Dedifferentiated amniotic fluid mesenchymal stem cell (primary cell): ENCODE results near the gene KRTAP1-3.
"Not testable (repeated sequence)": the region's sequence is repeated elsewhere in the genome, so short reads cannot be mapped to it uniquely, and the experiment has no call there.

Experiments used
- DNase-seq: peaks from one replicate; pipeline ENCODE4 v3.0.0-alpha.2; 2016; ENCODE audit errors: extremely low spot score

The KRTAP1-3 gene

DNA sequence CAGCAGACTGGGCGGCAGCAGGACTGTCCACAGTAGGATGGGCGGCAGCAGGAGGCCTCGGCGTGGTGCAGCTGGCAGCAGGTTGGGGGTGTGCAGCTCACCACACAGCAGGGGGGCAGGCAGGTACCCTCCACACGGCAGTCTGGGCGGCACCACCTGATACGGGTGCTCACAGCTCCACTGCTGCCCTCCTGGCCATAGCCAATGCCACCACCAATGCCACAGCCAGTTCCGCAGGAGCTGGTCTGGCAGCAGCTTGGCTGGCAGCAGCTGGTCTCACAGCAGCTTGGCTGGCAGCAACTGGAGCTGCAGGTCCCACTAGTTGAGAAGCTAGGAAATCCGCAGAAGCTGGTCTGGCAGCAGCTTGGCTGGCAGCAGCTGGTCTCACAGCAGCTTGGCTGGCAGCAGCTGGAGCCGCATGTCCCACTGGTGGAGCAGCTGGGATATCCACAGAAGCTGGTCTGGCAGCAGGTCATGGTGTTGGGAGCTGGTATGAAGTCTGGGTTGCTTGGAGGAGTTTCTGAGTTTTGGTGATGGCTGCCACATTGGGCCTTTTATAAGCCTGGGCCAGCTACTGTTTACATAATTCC is at the start of gene KRTAP1-3:
Gene KRTAP1-3 (minus strand): TSS at position 529 of the 590 bp plus-strand sequence. CDS start 53 bp downstream, at position 476.
- not testable (repeated sequence) for DNase-seq

GRCh38 chr17:41084100-41084856 is 49.6 kb upstream of the KRTAP1-3 start, which contains the start of gene KRTAP4-7:
Gene KRTAP4-7, plus strand, starts transcription at chr17:41084150. Its CDS starts 57 bp downstream, at chr17:41084207.
- not testable (repeated sequence) for DNase-seq

DNA sequence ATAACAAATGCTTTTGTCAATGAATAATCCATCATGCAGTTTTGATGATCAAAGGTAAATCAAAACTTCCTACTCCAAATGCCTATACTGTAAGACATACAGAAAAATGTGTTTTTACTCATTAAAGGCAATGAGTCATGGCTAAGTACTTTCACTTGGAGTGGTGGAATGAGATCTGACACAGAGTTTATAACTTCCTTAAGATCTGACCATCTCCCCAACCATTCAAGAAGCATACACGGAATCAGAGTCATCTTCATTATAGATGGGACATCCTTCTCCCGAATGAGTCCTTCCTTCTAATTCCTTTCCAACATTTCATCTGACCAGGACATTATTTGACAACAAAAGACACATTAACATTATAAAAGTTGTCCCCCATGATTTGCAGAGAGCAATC is 48.8 kb upstream of the KRTAP1-3 start:
- not testable (repeated sequence) for DNase-seq

- DNase-seq, result no peak
These were observed 48.0 kb upstream of the KRTAP1-3 start for GRCh38 chr17:41082626-41083025.

GRCh38 chr17:41076788-41077187 is 42.1 kb upstream of the KRTAP1-3 start:
- no peak for DNase-seq

- DNase-seq, result no peak
These were observed 39.0 kb upstream of the KRTAP1-3 start for GRCh38 chr17:41073676-41074075.

- DNase-seq, result no peak
These were observed 37.1 kb upstream of the KRTAP1-3 start for GRCh38 chr17:41071606-41072360.

DNA sequence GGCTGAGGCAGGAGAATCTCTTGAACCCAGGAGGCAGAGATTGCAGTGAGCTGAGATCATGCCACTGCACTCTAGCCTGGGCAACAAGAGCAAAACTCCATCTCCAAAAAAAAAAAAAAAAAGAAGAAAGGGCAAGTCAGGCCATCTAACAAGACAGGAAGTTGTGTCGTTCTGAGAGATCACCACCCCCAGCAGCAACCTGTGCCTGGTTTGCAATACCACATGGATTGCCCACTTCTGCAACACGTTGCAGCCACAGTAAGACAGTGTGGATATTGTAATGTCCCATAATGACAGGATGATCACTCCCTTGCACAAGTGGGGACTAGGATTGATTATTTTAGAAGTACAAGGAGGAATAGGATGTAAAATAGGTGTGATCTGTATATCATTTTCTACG is 34.4 kb upstream of the KRTAP1-3 start:
- DNase-seq, result no peak

DNA sequence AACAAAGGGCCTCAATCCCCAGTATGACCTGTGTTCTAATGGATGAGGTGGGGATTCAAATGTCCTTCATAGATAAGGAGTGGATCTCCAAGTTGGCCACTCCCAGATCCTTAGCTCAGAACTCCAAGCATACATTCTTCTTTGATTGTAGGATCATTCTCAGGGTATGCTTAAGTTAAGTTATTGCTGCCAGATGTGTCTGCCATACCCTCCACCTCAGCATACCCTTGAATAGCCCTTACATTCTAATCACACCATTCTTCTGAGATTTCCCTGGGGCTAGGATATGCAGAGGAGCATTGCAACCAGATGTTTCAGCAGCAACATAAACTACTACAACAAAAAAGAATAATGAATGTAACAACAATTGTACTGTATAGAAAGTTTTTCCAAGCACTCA is 32.6 kb upstream of the KRTAP1-3 start:
- DNase-seq, result peak; percentile 58

DNA sequence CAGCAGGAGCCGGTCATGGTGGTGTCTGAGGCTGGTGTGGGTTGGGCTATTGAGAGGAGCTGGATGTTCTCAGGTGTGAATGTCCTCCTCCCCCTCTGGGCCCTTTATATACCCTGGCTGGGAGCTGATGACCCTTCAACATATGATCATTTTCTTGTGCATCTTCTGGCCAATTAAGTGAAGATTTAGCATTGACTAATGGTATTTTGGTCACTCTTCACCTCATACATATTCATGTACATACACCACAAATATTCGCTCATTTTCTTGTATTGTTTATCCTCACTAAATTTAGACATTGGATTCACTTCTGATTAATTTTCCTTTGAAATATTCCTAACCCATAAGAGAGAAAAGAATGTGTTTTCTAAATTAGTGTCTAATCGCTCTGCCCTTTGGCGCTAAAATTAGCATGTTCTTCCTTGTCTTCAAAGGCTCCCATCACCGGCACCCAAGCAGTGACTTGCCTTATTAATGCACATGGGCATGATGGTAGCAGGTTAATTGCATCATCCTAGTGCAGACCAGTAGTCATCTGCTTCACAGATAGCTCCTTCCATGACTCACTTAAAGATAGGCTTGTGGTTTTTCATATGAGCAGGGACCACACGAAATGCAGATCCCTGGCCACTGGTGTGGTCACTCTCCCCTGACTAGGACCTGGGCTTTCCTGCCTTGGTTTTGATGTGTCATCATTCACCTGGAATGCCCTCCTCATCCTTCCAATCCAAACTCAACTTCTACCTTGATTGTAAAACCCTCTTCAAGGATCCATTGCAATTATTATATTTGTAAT is 31.4 kb upstream of the KRTAP1-3 start, which contains the start of gene KRTAP2-4:
Gene KRTAP2-4 (minus strand): TSS at position 51 of the 796 bp plus-strand sequence. CDS start 34 bp downstream, at position 17.
- DNase-seq, result peak; percentile 43

GRCh38 chr17:41065016-41065689 is 30.5 kb upstream of the KRTAP1-3 start:
- not testable (repeated sequence) for DNase-seq

- no peak for DNase-seq
These were observed 29.6 kb upstream of the KRTAP1-3 start for GRCh38 chr17:41064301-41064700.

GRCh38 chr17:41063449-41063848 is 28.8 kb upstream of the KRTAP1-3 start:
- no peak for DNase-seq

DNA sequence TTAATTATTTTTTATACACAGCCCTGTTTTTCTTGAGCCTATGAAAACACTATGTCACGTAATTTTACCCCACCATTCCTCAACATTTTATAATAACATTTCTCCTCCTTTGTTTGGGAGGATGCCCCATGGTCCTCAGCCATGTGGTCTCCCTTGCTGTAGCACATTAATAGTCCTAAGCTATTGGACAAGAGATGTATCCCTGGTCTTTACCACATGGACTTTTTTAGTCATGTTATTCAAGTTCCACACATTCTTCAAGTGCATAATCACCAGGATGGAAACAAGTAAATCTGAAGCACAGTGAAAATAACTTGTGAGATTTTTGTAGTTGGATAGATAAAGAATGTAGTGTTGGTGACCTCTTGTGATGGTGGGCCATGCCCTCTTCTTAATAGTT is 27.3 kb upstream of the KRTAP1-3 start:
- DNase-seq, result peak; percentile 90

GRCh38 chr17:41060052-41060604 is 25.5 kb upstream of the KRTAP1-3 start, which contains the start of gene KRTAP2-3:
Gene KRTAP2-3, minus strand, starts transcription at chr17:41060114. Its CDS starts 64 bp downstream, at chr17:41060050.
- DNase-seq, result peak; percentile 94

GRCh38 chr17:41059276-41060051 is 24.8 kb upstream of the KRTAP1-3 start:
- peak; percentile 84 for DNase-seq

DNA sequence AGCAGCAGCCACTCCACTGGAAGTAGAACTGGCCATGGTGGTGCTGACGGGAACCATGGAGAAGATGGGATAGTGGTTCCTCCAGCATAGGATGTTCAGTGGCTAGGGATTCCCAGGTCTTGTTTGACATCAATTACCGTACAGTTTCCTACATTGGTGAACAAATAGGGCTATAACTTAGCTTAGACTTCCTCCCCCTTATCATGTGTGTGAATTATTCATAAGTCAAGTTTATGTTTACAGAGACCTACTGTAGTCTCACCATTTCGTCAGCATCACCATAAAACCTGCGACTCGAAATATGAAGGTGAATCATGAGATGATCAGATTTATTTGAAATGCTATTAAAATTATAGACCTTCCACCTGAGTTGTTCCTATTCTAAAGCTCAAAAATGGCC is 24.1 kb upstream of the KRTAP1-3 start:
- no peak for DNase-seq

- no peak for DNase-seq
These were observed 22.9 kb upstream of the KRTAP1-3 start for GRCh38 chr17:41057547-41057946.

DNA sequence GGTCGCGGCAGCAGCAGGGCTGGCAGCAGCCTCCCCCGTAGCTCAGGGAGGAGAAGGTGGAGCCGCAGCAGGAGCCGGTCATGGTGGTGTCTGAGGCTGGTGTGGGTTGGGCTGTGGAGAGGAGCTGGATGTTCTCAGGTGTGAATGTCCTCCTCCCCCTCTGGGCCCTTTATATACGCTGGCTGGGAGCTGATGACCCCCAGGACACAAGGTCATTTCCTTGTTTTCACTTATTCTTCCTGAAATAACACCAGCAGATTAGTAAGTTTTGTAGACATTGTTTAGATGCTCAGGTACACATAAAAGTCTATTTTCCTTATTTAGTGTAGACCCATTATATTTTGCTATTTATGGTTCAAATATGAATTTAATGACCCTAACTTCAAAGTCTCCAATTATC is 20.5 kb upstream of the KRTAP1-3 start, which contains the start of gene KRTAP2-2:
Gene KRTAP2-2 (minus strand): TSS at position 101 of the 400 bp plus-strand sequence. CDS start 19 bp downstream, at position 82.
- not testable (repeated sequence) for DNase-seq
